GM12892 (cell line): ENCODE data around the gene RNF121.

Experiments used
- POLR2A ChIP-seq: IDR thresholded peaks from 2 replicates; pipeline ENCODE4 v1.6.1; 2011; ENCODE audit warnings: low read depth, low read length, control low read depth
- POLR2AphosphoS5 ChIP-seq: IDR thresholded peaks from 2 replicates; pipeline ENCODE4 v1.6.1; 2011; ENCODE audit warnings: low read depth, low read length, control low read depth

DNA sequence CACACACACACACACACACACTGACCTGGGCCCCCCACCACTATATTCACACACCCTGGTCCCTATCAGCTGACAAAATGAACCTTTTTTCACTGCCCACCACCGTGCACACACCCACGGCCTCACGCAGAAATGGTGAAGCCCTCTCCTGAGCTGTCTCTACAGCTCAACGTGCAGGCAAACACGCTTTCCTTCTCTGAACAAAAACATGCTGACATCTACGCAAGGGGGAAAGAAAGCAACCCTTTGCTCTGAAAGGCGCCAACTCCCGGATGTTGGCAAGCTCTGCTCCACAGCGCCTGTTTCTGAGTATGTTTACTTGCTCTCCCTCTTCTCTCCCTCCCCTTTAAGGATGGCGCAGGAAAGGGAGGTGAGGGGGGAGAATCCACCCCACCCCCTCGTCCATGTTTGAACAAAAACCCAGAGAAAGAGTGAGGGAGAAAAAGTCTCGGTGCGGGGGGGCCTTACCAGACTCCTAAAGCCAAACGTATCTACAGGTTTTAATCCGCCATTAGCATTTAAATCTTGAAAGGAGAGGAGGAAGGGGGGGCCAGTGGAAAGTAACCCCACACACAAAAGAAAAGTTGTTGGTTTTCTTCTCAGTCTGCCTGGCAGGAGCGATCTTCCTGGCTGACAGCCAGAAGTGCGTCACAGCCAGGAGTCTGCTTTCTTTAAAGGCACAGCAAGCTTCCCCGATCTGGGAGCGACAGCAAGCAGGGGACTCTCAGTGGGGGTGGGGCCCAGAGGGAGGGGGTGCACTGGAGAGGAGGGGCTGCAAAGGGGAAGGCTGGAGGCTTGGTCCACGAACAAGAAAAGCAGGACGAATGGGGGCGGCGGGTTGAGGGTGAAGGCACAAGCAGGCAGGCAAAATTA is 111.9 kb downstream of the RNF121 start:
- TF ChIP-seq POLR2A (0 out of 2 replicates have a peak, but pooled peaks have one; percentile 24), POLR2AphosphoS5 (0 out of 2 replicates have a peak, but pooled peaks have one; percentile 8)
